ENCODE results near the gene ARHGAP26.

The ARHGAP26 gene

DNA sequence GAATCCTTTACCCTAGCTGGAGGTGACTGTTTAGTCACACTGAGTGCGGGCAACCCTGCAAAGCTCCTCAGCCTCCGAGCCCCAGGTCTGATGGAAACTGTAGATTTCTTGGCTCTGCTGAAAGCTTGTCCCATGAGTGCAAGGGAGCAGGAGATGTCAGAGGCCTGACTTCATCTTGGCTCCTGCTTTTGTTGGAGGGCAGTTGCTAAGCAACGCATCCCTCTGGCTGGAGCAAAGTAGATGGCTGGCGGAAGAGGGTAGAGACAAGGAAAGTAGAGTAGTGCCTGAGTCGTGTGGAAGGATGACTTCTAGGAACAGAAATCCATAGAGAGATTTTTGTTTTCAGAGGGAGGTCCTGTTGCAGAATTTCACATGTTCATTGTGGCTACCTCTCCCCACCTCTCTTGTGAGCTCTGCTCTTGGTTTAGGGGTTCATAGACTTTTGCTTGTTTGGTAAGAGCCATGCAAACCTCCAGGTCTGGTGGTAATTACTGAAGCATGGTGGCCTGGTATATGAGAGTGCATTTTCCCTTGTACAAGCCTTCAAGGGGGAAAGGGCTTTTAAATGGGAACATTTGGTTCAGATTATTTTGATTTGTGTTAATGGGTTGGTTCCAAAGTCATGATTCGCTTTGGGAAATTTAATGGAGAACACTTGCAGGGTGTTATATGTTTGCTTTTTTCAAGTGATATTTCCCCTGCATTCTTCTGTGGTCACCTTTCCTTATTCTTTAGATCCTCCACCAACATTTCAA, 71.5 kb downstream of the ARHGAP26 start:
- Mint-ChIP-seq H3K4me1 (peaks cover 26% of the 10 kb centered on the region), H3K36me3 (no peaks in the 10 kb centered on the region), H3K9me3 (no peaks in the 10 kb centered on the region), H3K27ac (no peak overlapping the region), H3K4me3 (no peak overlapping the region), H3K27me3 (no peaks in the 10 kb centered on the region)
- CTCF ChIA-PET, result interaction anchor here (0.7 kb wide), 1 partner anchor 19 kb away, joined by 3 read pairs; no protein-coding TSS in a partner anchor
- DNase-seq, result no peak

- H3K27ac Mint-ChIP-seq, result no peak overlapping the region
- no peaks in the 10 kb centered on the region for H3K27me3 Mint-ChIP-seq
- DNase-seq, result no peak
- H3K9me3 Mint-ChIP-seq, result no peaks in the 10 kb centered on the region
- peaks cover 26% of the 10 kb centered on the region for H3K4me1 Mint-ChIP-seq
- CTCF ChIA-PET, result no interaction called here
- H3K36me3 Mint-ChIP-seq, result no peaks in the 10 kb centered on the region
- H3K4me3 Mint-ChIP-seq, result no peak overlapping the region
These were observed 73.1 kb downstream of the ARHGAP26 start for GRCh38 chr5:142842994-142843905.

DNA sequence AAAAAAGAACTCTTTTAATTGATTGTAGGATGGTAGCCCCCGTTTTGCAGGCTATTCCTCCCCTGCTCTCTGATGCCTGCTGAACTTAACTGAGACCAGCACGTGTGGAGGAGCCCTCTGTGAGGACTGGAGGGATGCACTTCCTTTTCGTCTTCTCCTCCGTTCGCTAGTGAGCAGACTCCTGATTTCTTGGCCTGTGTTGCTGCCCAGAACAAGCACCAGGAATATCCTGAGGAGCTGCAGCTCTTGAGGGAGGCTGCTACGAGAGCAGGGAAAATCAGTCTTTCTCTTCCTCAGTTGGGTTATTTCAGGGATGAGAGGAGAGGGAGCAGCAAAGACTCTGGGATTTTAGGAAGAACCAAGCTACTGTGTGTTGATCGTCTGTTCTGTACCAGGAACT, 74.7 kb downstream of the ARHGAP26 start:
- Mint-ChIP-seq H3K9me3 (no peaks in the 10 kb centered on the region), H3K4me1 (peaks cover 26% of the 10 kb centered on the region), H3K36me3 (no peaks in the 10 kb centered on the region), H3K4me3 (no peak overlapping the region), H3K27me3 (no peaks in the 10 kb centered on the region), H3K27ac (peak overlapping the region; percentile 89)
- CTCF ChIA-PET, result interaction anchor here (0.7 to 1.7 kb wide), 4 partner anchors 9 to 132 kb away, joined by 3 to 6 read pairs (median 4); no protein-coding TSS in a partner anchor
- no peak for DNase-seq

GRCh38 chr5:142845402-142845921, 75.3 kb downstream of the ARHGAP26 start:
- Mint-ChIP-seq H3K9me3 (no peaks in the 10 kb centered on the region), H3K27ac (peak overlapping the region; percentile 89), H3K36me3 (no peaks in the 10 kb centered on the region), H3K27me3 (no peaks in the 10 kb centered on the region), H3K4me1 (peaks cover 26% of the 10 kb centered on the region), H3K4me3 (no peak overlapping the region)
- CTCF ChIA-PET, result interaction anchor here (0.8 to 1.7 kb wide), 6 partner anchors 8 to 132 kb away, joined by 3 to 6 read pairs (median 4); no protein-coding TSS in a partner anchor
- no peak for DNase-seq

DNA sequence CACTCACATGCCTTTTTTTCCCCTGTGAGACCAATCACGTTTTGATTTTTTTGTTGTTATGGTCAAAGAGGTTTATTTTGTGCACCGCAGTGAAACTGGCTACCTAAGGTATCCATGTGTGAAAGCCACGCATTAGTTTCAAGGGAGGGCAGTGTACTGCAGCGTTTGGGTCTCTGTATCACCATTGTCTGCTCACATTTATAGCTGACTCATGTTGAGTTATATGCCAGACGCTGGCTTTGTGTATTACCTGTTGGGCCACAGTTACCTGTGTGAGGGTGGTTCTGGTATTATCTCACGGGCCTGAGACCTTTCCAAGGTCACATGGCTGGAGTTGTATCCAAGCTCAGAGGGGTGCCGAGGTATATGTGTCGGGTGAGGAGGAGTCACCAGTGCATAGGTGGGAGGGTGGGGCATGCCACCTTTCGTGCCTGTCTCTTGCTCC, 75.8 kb downstream of the ARHGAP26 start:
- no peaks in the 10 kb centered on the region for H3K27me3 Mint-ChIP-seq
- H3K36me3 Mint-ChIP-seq, result no peaks in the 10 kb centered on the region
- H3K4me1 Mint-ChIP-seq, result peaks cover 24% of the 10 kb centered on the region
- no peak overlapping the region for H3K4me3 Mint-ChIP-seq
- H3K27ac Mint-ChIP-seq, result peak overlapping the region; percentile 89
- H3K9me3 Mint-ChIP-seq, result no peaks in the 10 kb centered on the region
- CTCF ChIA-PET, result interaction anchor here (0.8 to 1.7 kb wide), 5 partner anchors 21 to 86 kb away, joined by 3 to 6 read pairs (median 3); partner anchors contain the start of gene ARHGAP26
- no peak for DNase-seq

GRCh38 chr5:142846406-142846805, 76.2 kb downstream of the ARHGAP26 start:
- CTCF ChIA-PET, result interaction anchor here (0.8 to 1.7 kb wide), 3 partner anchors 20 to 76 kb away, joined by 3 to 6 read pairs (median 3); partner anchors contain the start of gene ARHGAP26
- no peaks in the 10 kb centered on the region for H3K36me3 Mint-ChIP-seq
- H3K4me3 Mint-ChIP-seq, result no peak overlapping the region
- no peaks in the 10 kb centered on the region for H3K27me3 Mint-ChIP-seq
- H3K27ac Mint-ChIP-seq, result no peak overlapping the region
- no peaks in the 10 kb centered on the region for H3K9me3 Mint-ChIP-seq
- peaks cover 24% of the 10 kb centered on the region for H3K4me1 Mint-ChIP-seq
- DNase-seq, result no peak

GRCh38 chr5:142847898-142848790, 78.0 kb downstream of the ARHGAP26 start:
- no peaks in the 10 kb centered on the region for H3K9me3 Mint-ChIP-seq
- H3K27ac Mint-ChIP-seq, result no peak overlapping the region
- peaks cover 24% of the 10 kb centered on the region for H3K4me1 Mint-ChIP-seq
- H3K4me3 Mint-ChIP-seq, result no peak overlapping the region
- H3K27me3 Mint-ChIP-seq, result no peaks in the 10 kb centered on the region
- DNase-seq, result no peak
- CTCF ChIA-PET, result interaction anchor here (0.8 to 1.3 kb wide), 3 partner anchors 12 to 135 kb away, joined by 3 to 4 read pairs (median 3); no protein-coding TSS in a partner anchor
- no peaks in the 10 kb centered on the region for H3K36me3 Mint-ChIP-seq

DNA sequence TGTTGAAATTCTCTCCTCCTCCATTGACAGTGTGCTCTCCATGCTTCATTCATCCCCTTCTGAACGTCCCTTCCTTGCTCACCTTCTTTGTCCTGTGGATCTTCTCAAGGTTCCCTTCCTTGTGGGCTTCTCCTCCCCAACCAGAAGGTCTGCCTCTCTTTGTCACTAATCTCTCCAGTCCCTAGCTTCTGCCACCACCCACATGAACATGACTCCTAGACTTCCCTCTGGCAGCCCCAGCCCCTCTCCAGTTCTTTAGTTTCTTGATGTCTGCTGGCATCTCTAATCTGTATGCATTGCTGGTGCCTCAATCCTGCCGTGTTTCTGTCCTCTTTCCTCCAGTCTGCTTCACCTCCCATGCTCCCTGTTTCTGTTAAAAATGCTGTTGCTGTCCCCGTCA, 79.3 kb downstream of the ARHGAP26 start:
- peaks cover 21% of the 10 kb centered on the region for H3K4me1 Mint-ChIP-seq

DNA sequence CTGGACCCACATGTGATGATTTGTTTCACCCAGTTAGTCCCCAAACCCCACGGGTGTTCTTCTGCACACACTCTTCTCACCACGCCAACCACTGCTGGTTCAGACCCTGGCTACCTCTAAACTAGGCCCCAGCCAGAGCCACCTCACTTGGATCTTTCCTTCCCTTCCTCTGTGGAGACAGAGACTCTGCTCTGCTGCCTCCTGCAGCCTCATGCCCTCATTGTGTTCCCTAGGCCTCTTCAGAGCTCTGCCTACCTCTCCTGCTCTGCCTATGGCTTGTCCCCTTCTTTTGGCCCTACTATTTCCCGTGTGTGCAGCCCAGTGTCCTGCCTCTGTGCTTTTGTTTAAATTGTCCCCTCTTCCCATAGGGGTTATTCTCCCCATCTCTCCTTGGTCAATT, 79.7 kb downstream of the ARHGAP26 start:
- no peaks in the 10 kb centered on the region for H3K9me3 Mint-ChIP-seq
- H3K27ac Mint-ChIP-seq, result no peak overlapping the region
- CTCF ChIA-PET, result no interaction called here
- DNase-seq, result no peak
- peaks cover 18% of the 10 kb centered on the region for H3K4me1 Mint-ChIP-seq
- no peaks in the 10 kb centered on the region for H3K27me3 Mint-ChIP-seq
- no peak overlapping the region for H3K4me3 Mint-ChIP-seq
- no peaks in the 10 kb centered on the region for H3K36me3 Mint-ChIP-seq

More for the DNA sequence above, 79.3 kb downstream of the ARHGAP26 start:
- H3K27ac Mint-ChIP-seq, result no peak overlapping the region
- no peak overlapping the region for H3K4me3 Mint-ChIP-seq
- no peaks in the 10 kb centered on the region for H3K9me3 Mint-ChIP-seq
- no peaks in the 10 kb centered on the region for H3K27me3 Mint-ChIP-seq
- CTCF ChIA-PET, result no interaction called here
- DNase-seq, result no peak
- no peaks in the 10 kb centered on the region for H3K36me3 Mint-ChIP-seq

DNA sequence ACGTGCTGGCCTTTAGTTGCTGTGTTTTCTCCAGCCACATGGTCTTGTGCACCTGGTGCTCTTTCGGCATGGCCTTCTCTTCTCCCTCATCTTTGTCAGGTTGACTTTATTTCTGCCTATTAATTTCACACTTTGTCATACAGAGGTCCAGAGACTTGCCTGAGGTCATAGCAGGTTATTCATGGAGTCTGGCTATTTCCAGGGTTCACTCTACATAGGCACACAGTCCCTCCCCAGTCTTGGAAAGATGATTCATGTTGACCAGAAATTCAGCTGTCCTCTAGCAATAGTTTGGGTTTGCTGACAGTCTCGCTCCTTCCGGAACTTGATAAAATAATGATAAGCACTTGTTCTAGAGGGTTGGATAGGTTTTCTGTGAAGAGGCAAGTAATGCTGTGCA, 81.6 kb downstream of the ARHGAP26 start:
- no peaks in the 10 kb centered on the region for H3K9me3 Mint-ChIP-seq
- DNase-seq, result no peak
- no peaks in the 10 kb centered on the region for H3K27me3 Mint-ChIP-seq
- CTCF ChIA-PET, result interaction anchor here (0.7 kb wide), 1 partner anchor 28 kb away, joined by 3 read pairs; no protein-coding TSS in a partner anchor
- no peak overlapping the region for H3K27ac Mint-ChIP-seq
- H3K4me1 Mint-ChIP-seq, result no peaks in the 10 kb centered on the region
- H3K4me3 Mint-ChIP-seq, result no peak overlapping the region
- no peaks in the 10 kb centered on the region for H3K36me3 Mint-ChIP-seq

GRCh38 chr5:142852416-142853198, 82.4 kb downstream of the ARHGAP26 start:
- H3K27ac Mint-ChIP-seq, result no peak overlapping the region
- no peaks in the 10 kb centered on the region for H3K36me3 Mint-ChIP-seq
- H3K4me3 Mint-ChIP-seq, result no peak overlapping the region
- no peak for DNase-seq
- no peaks in the 10 kb centered on the region for H3K27me3 Mint-ChIP-seq
- no peaks in the 10 kb centered on the region for H3K9me3 Mint-ChIP-seq
- no peaks in the 10 kb centered on the region for H3K4me1 Mint-ChIP-seq
- CTCF ChIA-PET, result interaction anchor here (1.2 to 2.9 kb wide), 3 partner anchors 11 to 104 kb away, joined by 3 to 12 read pairs (median 3); no protein-coding TSS in a partner anchor

DNA sequence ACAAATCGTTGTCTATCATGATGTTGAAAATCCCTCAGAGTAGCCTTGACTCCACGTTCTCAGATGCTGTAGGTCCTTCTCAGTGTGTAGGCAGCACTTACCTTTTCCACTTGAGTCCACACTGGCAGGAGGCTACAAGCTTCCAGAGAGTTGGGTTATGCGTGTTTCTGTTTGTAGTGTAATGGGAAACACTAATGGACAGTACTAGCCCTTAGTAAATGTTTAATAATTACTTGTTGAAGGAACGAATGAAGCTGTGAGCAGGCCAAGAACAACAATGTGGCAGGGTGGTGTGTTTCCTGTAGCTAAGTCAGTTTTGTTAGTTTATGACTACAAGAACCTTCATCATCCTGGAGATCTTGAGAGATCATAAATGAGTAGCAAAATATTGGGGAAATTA, 83.5 kb downstream of the ARHGAP26 start:
- Mint-ChIP-seq H3K4me3 (no peak overlapping the region), H3K27me3 (no peaks in the 10 kb centered on the region), H3K4me1 (no peaks in the 10 kb centered on the region), H3K9me3 (no peaks in the 10 kb centered on the region), H3K27ac (no peak overlapping the region), H3K36me3 (no peaks in the 10 kb centered on the region)
- DNase-seq, result no peak
- CTCF ChIA-PET, result interaction anchor here (0.7 to 2.9 kb wide), 5 partner anchors 9 to 105 kb away, joined by 3 to 12 read pairs (median 3); no protein-coding TSS in a partner anchor

Measured in activated naive CD4-positive, alpha-beta T cell treated with anti-CD3 and anti-CD28 coated beads, Interleukin-2, amount 10 ng/mL, durations not matched to agents 7 days and 5 days (primary cell).